GM19351 (cell line): Measurements from ENCODE around the gene ZNF841.
"Not testable (repeated sequence)": the region's sequence is repeated elsewhere in the genome, so short reads cannot be mapped to it uniquely, and the experiment has no call there.

ENCODE experiments used
- ATAC-seq: cut with Tn5 transposase; IDR thresholded peaks from one replicate; pipeline ENCODE4 v1.9.1; 2021; ENCODE audit warnings: mild to moderate bottlenecking, moderate library complexity; ENCODE audit not compliant: unreplicated experiment

The ZNF841 gene

DNA sequence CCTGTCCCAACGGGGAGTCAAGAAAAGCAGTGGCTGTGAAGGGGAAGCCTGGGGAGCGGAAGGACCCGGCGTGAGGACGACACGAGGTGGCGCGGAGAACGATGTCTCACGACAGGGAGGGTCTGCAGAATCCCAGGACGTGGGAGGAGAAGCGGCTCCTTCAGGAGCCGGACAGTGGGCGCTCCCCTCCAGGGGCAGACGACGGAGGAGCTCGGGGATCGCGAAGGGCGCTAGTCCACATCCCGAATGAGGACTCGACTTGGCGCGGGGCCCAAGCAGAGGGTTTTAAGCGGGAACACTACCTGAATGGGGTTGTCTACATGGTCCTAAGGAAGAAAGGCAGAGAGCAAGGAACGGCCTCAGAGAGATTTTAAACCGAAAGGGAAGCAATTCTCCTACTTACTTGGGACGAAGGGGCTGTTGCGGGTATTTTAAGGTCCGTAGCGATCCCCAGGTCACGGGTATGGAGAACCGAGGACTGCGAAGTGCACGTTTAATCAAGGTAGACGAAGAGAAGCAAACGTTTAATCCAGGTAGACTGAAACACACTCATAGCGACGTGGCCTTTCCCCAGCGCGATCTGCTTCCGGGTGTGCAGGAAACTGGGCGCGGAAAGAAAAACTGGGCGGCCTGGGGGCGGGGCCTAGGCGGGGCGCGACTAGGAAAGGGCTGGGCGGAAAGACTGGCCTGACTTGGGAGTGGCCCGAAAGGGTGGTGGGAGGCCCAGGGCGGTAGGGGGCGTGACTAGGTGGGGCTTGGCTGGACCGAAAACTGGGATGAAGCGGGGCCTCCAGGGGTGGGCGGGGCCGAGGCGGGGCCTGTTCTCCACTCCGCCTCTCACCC lies at the start of gene ZNF841:
Gene ZNF841 (minus strand): TSS at position 594 of the 843 bp plus-strand sequence. CDS start 10,964 bp downstream, outside the sequence.
- ATAC-seq: peak; percentile 71

DNA sequence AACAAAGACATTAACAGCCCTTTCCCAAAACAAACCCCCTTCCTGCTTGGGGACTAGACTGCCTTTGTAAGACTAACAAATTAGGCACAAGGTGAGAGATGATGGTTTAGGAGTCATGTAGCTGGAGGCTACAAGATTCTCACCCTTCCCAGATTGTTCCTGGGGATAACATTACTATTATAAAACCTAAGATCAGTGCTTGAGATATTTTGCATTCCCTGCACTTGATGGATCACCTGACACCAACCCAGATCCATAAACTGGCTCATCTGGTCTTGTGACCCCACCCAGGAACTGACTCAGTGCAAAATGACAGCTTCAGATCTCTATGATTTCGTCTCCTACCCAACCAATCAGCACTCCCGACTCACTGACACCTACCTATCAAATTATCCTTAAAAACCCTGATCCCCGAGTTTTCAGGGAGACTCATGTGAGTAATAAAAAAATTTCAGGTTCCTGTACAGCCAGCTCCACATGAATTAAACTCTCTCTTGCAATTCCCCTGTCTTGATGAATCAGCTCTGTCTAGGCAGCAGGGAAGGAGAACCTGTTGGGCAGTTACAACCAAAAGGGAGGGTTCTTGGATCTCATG lies 46.5 kb upstream of the ZNF841 start:
- ATAC-seq: no peak

DNA sequence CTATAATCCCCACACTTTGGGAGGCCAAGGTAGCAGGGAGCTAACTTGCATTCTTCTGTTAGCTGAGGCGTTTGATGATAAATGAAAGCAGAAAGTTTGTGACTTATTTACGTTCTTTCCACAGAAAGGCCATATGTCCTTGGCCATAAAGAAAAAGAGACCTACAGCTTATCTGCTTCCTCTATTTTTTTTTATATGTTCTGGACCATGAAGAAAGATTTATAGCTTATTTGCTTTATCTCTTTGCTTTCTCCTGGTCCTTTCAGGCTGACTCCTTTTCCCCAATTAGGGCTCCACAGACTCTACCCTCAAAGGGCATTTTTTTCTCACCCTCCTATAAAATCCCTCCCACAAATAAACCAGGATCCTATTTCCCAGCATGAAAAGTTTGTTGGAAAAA lies 45.6 kb upstream of the ZNF841 start:
- ATAC-seq: no peak

DNA sequence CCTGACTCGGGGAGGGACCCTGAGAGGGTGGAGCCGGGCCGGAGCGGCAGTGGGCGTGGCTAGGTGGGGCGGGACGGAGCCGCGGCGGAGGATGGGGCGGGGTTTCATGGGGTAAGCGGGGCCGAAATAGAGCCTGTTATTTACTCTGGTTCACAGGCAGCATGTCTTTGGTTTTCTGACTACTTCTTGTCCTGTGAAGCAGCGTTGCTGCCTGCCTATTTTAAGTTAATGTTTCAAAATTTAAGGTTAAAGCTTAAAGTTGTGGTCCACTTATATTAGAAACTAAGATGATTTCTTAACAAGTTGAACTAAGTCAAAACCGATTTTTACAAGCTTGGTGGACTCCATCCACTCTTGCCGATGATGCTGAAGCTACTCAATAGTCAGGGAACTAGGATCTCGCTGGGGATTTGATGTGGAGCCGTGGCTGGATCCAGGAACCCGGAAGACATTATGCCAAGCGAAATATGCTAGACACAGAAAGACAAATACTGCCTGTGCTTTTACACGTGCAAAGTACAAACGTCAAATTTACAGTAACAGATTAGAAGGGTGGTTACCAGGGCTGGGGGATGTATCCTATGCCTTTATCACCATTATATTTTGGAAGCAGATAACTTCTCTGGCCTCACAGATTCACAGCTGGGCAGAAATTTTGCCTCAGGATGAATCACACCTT lies 44.6 kb upstream of the ZNF841 start:
- peak; percentile 94 for ATAC-seq

DNA sequence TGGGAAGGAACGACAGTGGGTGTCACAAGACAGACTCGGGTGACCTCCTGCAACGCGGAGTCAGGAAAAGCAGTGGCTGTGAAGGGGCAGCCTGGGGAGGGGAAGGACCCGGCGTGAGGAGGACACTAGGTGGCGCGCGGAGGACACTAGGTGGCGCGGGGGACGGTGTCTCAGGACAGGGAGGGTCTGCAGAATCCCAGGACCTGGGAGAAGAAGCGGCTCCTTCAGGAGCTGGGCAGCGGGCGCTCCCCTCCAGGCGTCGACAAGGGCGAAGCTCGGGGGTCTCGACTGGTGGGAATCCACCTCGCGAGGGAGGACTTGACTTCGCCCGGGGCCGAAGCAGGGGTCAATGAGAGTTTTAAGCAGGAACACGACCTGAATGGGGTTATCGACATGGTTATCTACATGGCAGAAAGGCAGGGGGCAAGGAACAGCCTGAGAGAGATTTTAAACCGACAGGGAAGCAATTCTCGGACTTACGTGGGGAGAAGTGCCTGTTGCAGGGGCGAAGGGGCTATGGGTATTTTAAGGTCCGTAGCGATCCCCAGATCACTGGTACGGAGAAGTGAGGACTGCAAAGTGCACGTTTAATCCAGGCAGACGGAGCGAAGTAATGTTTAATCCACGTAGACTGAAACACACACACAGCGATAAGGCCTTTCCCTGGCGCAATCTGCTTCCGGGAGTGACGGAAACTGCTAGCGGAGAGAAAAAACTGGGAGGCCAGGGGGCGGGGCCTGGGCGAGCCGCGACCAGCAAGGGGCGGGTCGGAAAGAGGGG lies 43.9 kb upstream of the ZNF841 start, which contains the start of gene ZNF616:
Gene ZNF616 (minus strand): TSS at position 687 of the 780 bp plus-strand sequence. CDS start 9,426 bp downstream, outside the sequence.
- peak; percentile 2 for ATAC-seq

DNA sequence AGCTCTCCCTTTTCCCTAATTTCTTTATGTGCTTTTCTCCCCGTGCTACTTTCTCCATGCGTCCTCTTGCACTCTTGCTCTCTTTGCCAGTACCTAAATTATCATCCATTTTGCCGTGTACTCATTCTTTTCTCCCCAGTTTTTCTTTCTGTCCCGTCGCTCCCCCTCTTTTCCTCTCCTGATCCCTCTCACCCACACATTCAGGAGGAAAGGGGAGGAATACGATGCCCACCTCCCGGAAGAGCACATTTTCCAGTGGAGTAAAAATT lies 43.4 kb upstream of the ZNF841 start:
- ATAC-seq: no peak

DNA sequence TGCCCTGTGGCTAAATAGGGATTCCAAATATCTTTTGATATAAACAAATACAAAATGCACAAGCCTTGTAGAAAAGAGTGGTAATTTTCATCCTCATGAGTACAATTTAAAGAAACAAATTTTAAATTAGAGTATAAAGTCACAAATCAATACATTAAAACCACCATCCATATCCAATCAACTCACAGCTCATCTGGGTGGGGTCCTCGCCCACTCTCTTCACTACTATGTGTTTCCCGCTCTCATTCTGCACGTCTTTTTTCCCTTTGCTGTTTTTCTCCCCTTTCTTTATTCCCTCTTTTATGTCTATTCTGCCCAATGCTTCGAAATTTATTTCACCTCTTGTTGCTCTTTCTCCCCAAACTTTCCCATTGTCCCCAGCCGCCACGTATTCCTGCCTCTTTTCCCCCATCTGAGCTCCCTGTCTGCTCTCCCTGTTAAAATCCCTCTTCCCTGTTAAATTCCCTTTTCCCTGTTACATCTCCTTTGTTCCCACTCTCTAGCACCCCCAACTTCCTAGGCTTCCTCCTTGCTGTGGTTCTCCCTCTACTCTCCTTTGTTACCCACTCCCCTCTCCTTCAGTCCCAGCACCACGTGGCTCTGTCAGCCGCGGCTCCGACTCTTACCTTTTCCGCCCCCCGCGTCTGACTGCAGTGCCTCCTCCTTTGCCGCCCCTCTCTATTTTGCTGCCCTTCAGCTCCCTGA lies 42.9 kb upstream of the ZNF841 start:
- ATAC-seq: no peak

DNA sequence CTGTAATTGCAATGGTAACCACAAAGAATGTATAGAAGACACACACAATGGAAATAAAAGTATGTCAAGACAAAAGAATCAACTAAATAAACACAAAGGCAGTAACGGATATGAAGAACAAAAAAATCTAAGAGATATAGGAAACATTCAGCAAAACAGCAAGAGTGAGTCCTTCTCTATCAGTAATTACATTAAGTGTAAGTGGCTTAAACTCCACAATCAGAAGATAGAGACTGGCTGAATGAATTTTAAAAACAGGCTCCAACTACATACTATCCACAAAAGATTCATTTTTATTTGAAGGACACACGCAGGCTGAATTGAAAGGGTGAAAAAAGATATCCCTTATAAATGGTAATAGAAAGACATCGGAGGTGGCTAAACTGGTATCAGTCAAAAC lies 24.7 kb upstream of the ZNF841 start:
- no peak for ATAC-seq

DNA sequence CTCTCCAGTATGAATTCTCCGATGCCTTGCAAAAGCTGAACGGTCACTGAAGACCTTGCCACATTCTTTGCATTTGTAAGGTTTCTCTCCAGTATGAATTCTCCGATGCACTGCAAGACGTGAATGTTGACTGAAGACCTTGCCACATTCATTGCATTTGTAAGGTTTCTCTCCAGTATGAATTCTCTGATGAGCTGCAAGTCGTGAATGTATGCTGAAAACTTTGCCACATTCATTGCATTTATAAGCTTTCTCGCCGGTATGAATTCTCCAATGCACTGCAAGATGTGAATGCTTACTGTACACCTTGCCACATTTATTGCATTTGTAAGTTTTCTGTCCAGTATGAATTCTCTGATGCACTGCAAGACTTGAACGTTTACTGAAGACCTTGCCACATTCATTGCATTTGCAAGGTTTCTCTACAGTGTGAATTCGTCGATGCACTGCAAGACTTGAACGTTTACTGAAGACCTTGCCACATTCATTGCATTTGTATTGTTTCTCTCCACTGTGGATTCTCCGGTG lies 20.0 kb upstream of the ZNF841 start:
- no peak for ATAC-seq

DNA sequence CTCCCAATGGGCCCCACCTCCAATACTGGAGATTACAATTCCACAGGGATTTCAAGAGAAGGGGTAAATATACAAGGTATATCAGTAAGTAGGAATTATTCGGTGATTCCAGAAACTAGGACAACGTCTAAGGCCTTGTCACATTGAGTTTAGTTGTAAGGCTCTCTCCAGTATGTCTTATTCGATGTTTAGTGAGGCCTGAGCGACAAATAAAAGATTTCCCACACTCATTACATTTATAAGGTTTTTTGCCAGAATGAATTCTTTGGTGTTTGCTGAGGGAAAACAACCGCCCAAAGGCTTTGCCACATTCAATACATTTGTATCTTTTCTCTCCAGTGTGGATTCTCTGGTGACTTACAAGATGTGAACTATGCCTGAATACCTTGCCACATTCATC lies 19.1 kb upstream of the ZNF841 start:
- no peak for ATAC-seq

DNA sequence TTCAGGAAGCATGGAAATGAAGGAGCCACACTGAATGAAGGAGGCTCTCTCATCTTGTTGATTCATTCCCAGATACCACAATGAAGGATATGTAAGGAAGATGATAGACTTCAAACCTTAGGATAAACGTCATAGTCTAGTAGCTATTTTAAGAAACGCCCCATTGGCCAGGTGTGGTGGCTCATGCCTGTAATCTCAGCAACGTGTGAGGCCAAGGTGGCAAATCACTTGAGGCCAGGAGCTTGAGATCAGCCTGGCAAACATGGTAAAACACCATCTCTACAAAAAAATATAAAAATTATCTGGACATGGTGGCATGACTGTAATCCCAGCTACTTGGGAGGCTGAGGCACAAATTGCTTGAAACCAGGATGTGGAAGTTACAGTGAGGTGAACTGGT lies 17.1 kb upstream of the ZNF841 start:
- no peak for ATAC-seq

DNA sequence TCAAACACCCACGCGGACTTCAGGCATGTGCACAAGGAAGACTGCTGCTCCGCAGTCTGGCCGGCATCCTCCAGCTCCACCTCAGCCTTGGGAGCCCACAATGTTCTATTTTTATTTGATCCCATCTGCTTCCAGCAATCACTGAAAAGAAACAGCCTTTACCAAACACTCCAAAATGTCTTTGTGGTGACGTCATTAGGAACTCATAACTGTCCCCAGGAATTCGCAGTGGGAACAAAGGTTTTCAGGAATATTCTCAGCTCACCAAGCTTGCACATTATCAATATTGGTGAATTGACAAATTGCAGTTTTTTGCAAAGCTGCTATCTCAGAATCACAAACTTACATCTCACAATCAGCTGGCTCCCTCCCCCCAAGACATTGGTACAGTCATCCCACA lies 15.2 kb upstream of the ZNF841 start:
- no peak for ATAC-seq

DNA sequence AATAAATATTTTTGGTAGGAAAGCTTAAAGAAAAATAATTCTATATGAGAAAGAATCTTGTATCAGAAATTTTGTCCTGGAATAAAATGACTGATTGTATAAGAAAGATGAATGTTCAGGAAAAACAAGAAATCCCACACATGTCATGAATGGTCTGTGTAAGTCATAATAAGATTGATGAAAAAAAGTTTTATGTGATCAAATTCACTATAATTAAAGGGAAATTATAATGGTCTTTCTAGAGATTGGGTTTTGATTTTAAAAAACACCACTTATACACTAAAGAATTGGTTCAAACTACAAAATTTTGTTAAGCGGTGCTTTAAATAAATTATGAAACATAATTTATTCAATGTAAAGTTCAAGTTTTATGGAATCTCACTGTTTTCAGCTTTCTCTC lies 7.2 kb upstream of the ZNF841 start:
- no peak for ATAC-seq

DNA sequence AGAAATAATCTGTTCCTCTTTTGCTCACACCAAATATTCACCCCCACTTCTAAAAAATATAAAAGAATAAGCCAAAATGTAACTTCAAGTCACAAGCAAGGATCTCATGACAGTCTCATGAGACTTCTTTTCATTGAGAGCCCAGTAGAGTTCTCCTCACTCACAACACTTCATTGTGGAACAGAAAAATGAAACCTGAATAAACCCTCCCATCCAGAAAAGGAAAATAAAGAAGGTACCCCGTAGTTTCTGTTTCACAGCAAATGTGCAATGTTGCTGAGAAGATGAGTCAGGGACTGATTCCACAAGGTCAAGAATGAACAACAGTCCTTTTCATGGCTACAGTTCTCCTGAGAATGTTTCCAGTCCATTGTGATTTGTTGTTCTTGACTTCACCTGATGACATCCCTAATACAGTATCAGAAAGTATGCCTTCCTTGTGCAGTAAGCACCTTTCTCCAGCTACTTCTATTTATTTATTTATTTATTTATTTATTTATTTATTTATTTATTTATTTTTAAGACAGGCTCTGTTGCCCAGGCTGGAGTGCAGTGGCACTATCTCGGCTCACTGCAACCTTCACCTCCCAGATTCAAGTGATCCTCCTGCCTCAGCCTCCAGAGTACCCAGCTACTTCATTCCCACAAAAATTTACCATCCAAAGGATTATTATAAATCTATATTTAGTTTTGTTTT lies 6.4 kb upstream of the ZNF841 start:
- ATAC-seq: no peak

DNA sequence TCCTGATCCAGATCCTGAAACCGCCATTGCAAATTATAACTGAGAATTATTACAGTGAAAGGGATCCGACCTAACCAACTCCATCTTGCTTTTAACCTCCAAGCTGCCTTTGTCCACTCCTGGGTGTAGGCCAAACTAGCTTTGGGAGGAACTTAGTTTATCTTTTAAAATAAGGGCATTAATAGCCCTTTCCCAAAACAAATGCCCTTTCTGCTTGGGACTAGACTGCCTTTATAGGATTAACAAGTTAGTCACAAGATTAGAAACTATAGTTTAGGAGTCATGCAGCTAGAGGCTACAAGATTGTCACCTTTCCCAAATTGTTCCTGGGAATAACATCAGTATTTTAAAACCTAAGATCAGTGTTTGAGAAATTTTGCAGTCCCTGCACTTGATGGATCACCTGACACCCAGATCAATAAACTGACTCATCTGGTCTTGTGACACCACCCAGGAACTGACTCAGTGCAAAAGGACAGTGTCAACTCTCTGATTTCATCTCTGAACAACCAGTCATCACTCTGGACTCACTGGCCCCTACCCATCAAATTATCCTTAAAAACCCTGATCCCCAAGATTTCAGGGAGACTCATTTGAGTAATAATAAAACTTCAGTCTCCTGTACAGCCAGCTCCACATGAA lies 4.1 kb upstream of the ZNF841 start:
- ATAC-seq: no peak

DNA sequence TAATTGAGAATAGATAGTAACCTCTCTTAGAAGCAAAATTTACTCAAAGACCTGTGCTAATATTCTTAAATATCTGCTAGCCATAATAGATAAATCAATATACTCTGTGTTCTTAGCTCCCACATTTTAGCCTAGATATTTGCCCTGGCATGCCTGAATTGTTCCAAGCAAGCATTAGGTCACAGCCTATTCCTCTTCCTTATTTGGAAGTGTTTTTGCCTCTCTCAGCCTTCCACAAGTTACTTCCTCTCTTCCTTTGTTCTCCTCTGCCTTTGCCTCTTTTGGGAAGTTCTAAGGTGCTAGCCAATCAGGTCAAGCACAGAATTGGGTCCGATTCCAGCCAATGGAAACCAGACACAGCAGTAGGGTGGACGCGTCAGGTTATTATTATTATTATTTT lies 851 bp upstream of the ZNF841 start:
- not testable (repeated sequence) for ATAC-seq

DNA sequence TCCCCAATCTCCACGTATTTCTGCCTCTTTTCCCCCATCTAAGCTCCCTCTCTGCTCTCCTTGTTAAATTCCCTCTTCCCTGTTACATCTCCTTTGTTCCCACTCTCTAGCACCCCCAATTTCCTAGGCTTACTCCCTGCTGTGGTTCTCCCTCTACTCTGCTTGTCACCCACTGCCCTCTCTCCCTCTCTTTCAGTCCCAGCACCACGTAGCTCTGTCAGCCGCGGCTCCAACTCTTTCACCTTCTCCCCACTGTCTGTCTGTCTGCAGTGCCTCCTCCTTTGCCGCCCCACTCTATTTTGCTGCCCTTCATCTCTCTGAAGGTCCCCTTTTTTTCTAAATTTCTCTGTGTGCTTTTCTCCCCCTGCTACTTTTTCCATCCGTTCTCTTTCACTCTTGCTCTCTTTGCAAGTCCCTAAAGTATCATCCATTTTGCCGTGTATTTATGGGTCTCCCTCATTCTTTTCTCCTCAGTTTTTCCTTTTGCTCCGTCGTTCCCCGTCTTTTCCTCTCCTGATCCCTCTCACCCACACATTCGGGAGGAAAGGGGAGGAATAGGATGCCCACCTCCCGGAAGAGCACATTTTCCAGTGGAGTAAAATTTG lies 937 bp downstream of the ZNF841 start:
- ATAC-seq: no peak

DNA sequence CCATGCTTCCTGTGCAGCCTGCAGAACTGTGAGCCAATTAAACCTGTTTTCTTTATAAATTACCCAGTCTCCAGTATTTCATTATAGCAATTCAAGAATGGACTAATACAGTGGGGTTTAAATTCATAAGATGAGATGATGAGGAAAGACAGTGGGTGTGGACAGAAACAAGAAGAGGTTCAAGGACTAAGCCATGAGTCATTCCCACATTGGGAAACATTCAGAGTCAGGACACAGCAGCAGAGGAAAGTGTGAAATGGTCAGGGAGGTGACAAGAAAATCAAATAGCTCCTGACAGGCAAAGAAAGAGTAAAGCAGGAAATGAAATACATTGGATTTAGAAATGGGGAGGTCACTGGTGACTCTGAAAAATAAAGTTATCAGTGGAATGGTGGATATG lies 9.1 kb downstream of the ZNF841 start:
- ATAC-seq: no peak

DNA sequence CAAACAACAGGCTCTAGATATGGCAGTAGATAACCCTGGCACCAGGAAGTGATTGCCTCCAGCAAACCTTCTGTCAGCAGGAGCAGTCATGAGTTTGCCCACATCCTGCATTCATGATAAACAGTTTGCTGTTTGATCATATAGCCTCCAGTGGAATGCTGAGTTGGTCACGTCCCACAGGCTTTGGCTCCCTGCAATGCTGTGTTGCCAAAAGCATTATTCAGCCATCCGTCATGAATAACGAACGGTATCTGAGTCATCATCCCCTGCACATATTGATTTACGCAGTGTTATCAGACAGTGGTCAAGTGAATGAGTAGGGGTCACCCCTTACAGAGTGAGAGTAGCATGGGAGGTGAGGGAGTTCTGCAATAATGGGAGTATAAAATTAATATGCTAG lies 25.1 kb downstream of the ZNF841 start:
- ATAC-seq: no peak
